G401 (cell line): ENCODE measurements around the gene IL17RC. TPM values are rescaled to one million over a fixed set of nuclear protein-coding genes. Genes with fewer than 3 reads are reported as not detected.
"Not testable (repeated sequence)": the region's sequence is repeated elsewhere in the genome, so short reads cannot be mapped to it uniquely, and the experiment has no call there.

Experiments
- DNase-seq: peaks from one replicate; pipeline ENCODE4 v3.0.0-alpha.2; 2015; ENCODE audit warnings: low spot score
- in situ Hi-C: cut with HindIII; loops from 2 replicates; pipeline ENCODE4 v1.10.0; 2016; ENCODE audit warnings: low sequenced_read_pairs, mixed read lengths
- total RNA-seq: library from RNA; depleted of rRNA; stranded (reverse); fragments of >200 nt; shearing (Covaris generic); gene quantifications from 2 replicates; pipeline ENCODE4 v1.2.3, GENCODE V29; 2014; rRNA removed

Gene IL17RC
- 12.2 and 22.5 TPM in 2 replicates for total RNA-seq

DNA sequence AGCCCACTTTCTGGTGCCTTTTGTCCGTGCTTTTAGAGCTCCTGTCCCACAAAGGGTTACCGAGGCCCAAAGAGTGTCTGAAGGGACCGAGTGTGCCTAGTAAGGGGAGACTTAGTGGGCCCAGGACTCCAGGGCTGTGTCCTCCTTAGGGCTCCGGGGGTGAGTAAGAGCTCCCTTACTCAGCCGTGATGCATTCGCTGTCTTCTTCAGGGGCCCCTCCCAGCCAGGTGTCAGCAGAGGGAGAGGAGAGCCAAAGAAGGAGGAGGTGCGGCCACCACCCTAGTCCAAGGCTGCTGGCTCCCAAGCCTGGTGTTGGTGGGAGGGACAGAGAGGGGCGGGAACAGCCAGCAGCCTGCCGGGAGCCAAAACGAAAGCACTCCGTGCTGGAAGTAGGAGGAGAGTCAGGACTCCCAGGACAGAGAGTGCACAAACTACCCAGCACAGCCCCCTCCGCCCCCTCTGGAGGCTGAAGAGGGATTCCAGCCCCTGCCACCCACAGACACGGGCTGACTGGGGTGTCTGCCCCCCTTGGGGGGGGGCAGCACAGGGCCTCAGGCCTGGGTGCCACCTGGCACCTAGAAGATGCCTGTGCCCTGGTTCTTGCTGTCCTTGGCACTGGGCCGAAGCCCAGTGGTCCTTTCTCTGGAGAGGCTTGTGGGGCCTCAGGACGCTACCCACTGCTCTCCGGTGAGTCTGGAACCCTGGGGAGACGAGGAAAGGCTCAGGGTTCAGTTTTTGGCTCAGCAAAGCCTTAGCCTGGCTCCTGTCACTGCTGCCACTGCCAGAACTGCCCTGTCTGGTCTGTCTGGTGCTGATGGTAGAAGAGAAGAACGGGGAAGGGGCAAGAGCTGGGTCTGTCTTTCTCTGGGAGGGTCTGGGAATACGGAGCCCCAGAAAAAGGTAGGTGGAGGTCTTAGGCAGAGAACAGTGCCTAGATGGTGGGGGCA lies at the start of gene IL17RC:
TSS of gene IL17RC (plus strand) at position 365 of the 947 bp plus-strand sequence. CDS start at position 583, 218 bp downstream.
- peak; percentile 86 for DNase-seq
- in situ Hi-C loops, result no loop called here

- in situ Hi-C loops, result no loop called here
These were observed 49.8 kb upstream of the IL17RC start for GRCh38 chr3:9867106-9867505.

DNA sequence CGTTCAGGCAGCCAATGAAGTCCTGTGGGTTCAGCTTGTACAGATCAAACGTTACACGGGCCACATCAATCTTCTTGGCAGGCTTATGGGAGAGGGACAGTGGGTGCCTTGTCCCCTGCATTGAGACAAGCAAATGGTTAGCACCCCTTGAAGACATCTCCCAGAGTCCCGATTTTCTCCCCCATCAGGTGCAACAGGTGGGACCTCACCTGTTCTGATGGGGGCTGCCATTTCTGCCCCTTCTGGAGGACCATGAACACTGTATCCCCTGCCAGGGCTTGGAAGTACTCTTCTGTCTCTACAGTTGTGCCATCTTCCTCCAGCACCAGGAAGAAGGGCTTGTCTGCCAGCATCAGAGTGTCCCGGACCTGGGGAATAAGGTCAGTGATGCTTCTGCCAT lies 46.9 kb upstream of the IL17RC start:
- no peak for DNase-seq
- in situ Hi-C loops, result no loop called here

More at GRCh38 chr3:9867106-9867505, 49.8 kb upstream of the IL17RC start:
- DNase-seq, result no peak

- no peak for DNase-seq
These were observed 45.9 kb upstream of the IL17RC start for GRCh38 chr3:9870978-9871377.

GRCh38 chr3:9872067-9872466 lies 44.8 kb upstream of the IL17RC start:
- DNase-seq, in situ Hi-C loops: not testable (repeated sequence)

More at GRCh38 chr3:9870978-9871377, 45.9 kb upstream of the IL17RC start:
- in situ Hi-C loops, result no loop called here

GRCh38 chr3:9875448-9875847 lies 41.5 kb upstream of the IL17RC start:
- no peak for DNase-seq
- in situ Hi-C loops, result no loop called here

DNA sequence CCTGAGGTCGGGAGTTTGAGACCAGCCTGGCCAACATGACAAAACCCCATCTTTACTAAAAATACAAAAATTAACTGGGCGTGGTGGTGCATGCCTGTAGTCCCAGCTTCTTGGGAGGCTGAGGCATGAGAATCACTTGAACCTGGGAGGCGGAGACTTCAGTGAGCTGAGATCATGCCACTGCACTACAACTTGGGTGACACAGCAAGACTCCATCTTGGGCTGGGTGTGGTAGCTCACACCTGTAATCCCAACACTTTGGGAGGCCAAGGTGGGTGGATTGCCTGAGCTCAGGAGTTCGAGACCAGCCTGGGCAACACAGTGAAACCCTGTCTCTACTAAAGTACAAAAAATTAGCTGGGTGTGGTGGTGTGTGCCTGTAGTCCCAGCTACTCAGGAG lies 40.6 kb upstream of the IL17RC start:
- in situ Hi-C loops, DNase-seq: not testable (repeated sequence)

DNA sequence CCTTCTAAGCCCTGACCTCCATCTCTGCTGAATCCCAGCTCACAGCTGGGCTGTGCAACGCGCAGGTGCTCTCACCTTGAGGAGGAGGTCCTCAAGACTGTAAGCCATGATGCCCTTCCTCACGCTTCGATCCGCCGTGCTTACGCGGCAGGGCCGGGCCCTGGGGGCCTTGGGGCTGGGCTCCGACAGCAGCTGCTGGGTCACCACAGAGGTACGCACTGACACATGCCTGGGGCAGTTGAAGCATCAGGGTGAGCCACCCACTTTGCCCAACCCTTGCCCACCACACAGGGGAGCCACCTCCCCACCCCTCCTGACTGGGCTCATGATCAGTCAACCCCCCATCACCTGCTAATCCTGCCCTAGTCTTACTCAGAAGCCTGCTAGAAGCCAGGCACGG lies 39.9 kb upstream of the IL17RC start:
- DNase-seq, result no peak
- in situ Hi-C loops, result no loop called here

DNA sequence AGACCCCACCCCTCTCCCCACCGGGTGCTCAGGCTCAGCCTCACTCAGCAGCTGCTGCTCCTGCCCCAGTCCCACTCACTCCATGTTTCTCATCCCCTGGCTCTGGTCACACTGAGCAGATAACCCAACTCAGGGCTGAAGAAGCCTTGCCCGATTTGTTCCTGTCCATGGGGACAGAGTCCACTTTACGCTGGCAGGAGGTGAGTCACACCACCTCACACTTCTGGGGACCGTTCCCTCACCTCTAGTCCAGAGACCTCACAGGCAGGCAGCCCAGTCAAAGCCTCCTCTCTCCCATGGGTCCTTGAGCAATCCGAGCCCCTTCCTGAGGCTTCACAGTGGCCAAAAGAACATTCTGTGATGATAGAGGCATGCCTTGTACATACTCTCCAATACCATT lies 38.2 kb upstream of the IL17RC start:
- DNase-seq, result no peak

GRCh38 chr3:9879830-9880549 lies 36.9 kb upstream of the IL17RC start, which contains the start of gene CIDEC:
CIDEC (minus strand) TSS chr3:9880253; CDS start chr3:9878486, 1,767 bp downstream.
- no peak for DNase-seq
- in situ Hi-C loops, result no loop called here

More for the DNA sequence above, 38.2 kb upstream of the IL17RC start:
- in situ Hi-C loops, result no loop called here

DNA sequence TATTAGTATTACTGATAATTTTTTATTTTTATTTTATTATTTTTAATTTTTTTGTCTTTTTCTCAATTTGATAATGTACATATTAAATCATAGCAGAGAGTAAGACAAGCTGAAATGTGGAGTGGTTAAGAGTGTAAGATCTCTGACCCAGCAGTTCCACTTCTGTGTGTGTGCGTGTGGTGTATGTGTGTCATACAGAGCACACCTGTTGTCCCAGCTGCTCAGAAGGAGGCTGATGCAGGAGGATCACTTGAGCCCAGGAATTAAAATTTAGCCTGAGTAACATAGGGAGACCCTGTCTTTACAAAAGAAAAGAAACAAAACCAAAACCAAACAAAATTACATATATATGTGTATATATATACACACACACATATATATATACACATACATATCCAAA lies 35.5 kb upstream of the IL17RC start:
- no peak for DNase-seq
- in situ Hi-C loops, result no loop called here

DNA sequence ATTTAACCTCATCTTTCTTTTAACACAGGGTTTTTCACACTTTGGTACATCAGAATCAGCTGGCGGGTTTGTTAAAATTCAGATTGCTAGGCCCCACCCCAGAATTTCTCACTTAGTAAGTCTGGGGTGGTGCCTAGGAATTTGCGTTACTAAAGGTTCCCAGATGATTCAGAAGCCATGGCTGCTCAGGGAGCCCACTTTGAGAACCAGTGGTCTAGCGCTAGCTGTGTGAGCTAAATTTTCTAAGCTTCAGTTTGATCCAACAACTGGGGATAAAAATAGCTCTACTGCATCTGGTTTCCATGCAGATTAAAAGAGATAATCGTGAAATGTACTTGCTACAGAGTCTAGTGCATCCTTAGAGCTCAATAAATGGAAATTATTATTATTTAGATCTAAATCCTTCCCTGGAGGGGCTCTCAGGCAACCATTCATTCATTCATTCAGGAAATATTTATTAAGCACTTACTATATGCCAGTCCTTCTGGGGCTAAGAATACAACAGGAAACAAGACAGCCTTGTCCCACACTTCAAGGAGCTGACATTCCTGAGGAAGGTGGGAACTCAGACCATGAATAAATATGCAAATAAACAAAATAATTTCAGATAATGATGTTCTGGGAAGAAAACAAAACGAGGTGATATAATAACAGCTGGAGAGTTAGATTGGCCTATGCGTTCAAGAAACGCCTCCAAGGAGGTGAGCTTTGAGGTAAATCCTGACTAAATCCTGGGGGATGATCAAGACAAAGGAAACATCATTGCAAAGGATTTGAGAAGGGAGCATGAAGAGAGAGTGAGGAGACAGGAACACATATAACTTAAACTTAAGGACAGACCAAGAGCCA lies 33.0 kb upstream of the IL17RC start:
- DNase-seq, result no peak
- in situ Hi-C loops, result no loop called here

DNA sequence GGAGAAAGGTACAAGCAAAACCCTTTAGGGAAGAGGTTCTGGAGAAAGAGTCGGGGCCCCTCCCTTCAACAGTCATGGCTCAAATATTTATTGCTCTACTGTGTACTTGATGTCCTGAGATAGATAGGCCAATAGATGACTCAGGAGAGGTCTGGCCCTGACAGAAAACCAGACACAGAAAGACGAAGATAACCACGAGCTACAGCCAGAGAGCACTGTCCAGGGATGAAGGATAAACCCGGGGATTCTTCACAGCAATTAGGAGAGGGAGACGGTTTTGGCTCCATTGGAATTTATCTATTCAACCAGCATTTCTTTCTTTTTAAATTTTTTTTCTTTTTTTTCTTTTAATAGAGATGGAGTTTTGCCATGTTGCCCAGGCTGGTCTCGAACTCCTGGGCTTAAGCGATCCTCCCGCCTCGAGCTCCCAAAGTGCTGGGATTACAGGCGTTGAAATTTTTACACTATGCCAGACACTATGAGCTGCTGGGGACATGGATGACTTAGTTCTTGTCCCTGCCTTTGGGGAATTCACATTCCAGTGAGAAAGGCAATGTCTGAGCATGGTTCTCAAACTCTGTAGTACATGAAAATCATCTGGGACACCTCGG lies 32.2 kb upstream of the IL17RC start:
- in situ Hi-C loops, result no loop called here
- DNase-seq, result no peak

DNA sequence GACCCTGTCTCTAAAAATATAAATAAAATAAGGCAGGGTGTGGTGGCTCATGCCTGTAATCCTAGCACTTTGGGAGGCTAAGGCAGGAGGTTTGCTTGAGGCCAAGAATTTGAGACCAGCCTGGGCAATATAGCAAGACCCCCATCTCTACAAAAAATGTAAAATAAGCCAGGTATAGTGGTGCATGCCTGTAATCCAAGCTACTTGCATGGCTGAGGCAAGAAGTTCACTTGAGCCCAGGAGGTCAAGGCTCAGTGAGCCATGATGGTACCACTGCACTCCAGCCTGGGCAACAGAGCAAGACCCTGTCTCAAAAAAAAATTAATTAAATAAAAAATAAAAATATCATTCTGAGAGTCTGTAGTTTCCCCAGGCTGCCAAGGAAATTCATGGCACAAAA lies 30.6 kb upstream of the IL17RC start:
- in situ Hi-C loops, result no loop called here
- no peak for DNase-seq

DNA sequence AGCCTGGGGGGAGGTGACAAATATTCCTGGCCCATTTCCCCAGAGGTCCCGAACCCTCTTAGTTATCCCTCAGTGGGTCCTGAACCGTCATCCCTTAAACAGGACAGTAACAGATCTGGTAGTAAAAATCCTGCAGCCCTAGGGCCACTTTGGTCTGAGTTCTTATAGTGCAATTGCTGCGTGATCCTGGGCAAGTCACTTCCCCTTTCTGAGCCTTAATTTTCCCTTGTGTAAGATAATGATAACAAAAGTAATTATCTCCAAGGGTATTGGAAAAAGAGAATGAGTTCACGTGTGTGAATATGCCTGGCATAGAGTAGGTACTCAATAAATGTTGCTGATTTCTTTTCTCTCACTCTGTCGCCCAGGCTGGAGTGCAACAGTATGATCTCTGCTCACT lies 29.4 kb upstream of the IL17RC start:
- in situ Hi-C loops, result no loop called here
- no peak for DNase-seq

DNA sequence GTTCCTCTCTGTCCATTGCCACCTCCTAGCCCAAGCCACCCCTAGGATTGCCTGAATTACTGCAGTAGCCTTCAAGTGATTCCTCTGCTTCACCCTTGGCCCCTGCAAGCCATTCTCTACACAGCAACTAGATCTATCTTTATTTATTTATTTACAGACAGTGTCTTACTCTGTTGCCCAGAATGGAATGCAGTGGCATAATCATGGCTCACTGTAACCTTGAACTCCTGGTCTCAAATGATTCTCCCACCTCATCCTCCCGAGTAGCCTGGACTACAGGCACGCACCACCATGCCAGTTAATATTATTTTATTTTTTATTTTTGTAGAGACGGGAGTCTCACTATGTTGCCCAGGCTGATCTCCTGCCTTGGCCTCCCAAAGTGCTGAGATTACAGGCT lies 28.4 kb upstream of the IL17RC start:
- in situ Hi-C loops, result no loop called here
- DNase-seq, result no peak

GRCh38 chr3:9889405-9889804 lies 27.5 kb upstream of the IL17RC start:
- DNase-seq, result no peak
- in situ Hi-C loops, result no loop called here

- DNase-seq, result peak; percentile 90
- in situ Hi-C loops, result no loop called here
These were observed 26.4 kb upstream of the IL17RC start, which contains the start of gene JAGN1 for GRCh38 chr3:9890249-9891071. JAGN1 (plus strand) TSS chr3:9890610; CDS start chr3:9890723, 113 bp downstream.
